HEK293 (cell line): Measurements from ENCODE around the gene NDOR1.

ENCODE experiments used
- CTCF ChIA-PET: fragments of 350-600 bp; formaldehyde crosslinking; extraction: SDS; loops from one replicate; lab custom pipeline; 2021; ENCODE audit warnings: antibody characterized with exemption; lab: Yijun Ruan, JAX
- POLR2A ChIA-PET: fragments of 300-600 bp; formaldehyde crosslinking; extraction: SDS; loops from one replicate; lab custom pipeline; 2020; ENCODE audit warnings: antibody characterized with exemption, inconsistent platforms; lab: Yijun Ruan, JAX
- H3K27ac ChIP-seq: fragments of 200-500 bp; sonication (Bioruptor generic); 2 replicates; pipeline ENCODE4 v1.5.1; 2014; ENCODE audit warnings: low read depth, low read length, control low read depth, inconsistent platforms; ENCODE audit errors: extremely low read depth
- H3K36me3 ChIP-seq, 2 experiments: fragments of 200-500 bp in 1 of 2; sonication (Bioruptor generic) in 1 of 2; 1 replicate in 1 of 2; 2 replicates in 1 of 2; pipeline ENCODE4 v1.5.1; 2014 to 2017; ENCODE audit warnings: inconsistent platforms in 2 of 2, low read length in 2 of 2; ENCODE audit not compliant: control insufficient read depth in 2 of 2, insufficient read depth in 1 of 2
- H3K4me1 ChIP-seq: fragments of 200-500 bp; sonication (Bioruptor generic); 2 replicates; pipeline ENCODE4 v1.5.1; 2014; ENCODE audit warnings: mild to moderate bottlenecking, low read length, inconsistent platforms; ENCODE audit not compliant: control insufficient read depth, insufficient read depth
- H3K4me3 ChIP-seq: 2 replicates; pipeline ENCODE4 v1.5.1; 2011; ENCODE audit warnings: low read depth, mild to moderate bottlenecking, control low read depth, low read length, moderate library complexity
- H3K9me3 ChIP-seq: fragments of 200-500 bp; sonication (Bioruptor generic); 2 replicates; pipeline ENCODE4 v1.5.1; 2014; ENCODE audit warnings: low read depth, low read length, inconsistent platforms; ENCODE audit not compliant: control insufficient read depth, insufficient read depth
- AEBP2 ChIP-seq: fragments of 450-650 bp; formaldehyde crosslinking; IDR thresholded peaks from 2 replicates; pipeline ENCODE4 v1.5.1; 2016; ENCODE audit warnings: missing biosample characterization, missing genetic modification characterization, borderline replicate concordance
- BCL11A ChIP-seq: fragments of 450-650 bp; formaldehyde crosslinking; IDR thresholded peaks from 2 replicates; pipeline ENCODE4 v1.5.1; 2016; ENCODE audit warnings: low read depth, missing biosample characterization, missing genetic modification characterization
- BCL11B ChIP-seq: fragments of 450-650 bp; formaldehyde crosslinking; IDR thresholded peaks from 2 replicates; pipeline ENCODE4 v1.5.1; 2016; ENCODE audit warnings: low read depth, missing biosample characterization, missing genetic modification characterization
- BCL6B ChIP-seq: fragments of 450-650 bp; formaldehyde crosslinking; IDR thresholded peaks from 2 replicates; pipeline ENCODE4 v1.5.1; 2017; ENCODE audit warnings: missing biosample characterization, missing genetic modification characterization
- KLF8 ChIP-seq: fragments of 450-650 bp; formaldehyde crosslinking; IDR thresholded peaks from 2 replicates; pipeline ENCODE4 v1.5.1; 2016; ENCODE audit warnings: missing biosample characterization, missing genetic modification characterization
- PRDM10 ChIP-seq: fragments of 450-650 bp; formaldehyde crosslinking; IDR thresholded peaks from 2 replicates; pipeline ENCODE4 v1.5.1; 2016; ENCODE audit warnings: missing biosample characterization, missing genetic modification characterization
- SCRT2 ChIP-seq: fragments of 450-650 bp; formaldehyde crosslinking; IDR thresholded peaks from 2 replicates; pipeline ENCODE4 v1.5.1; 2016; ENCODE audit warnings: missing biosample characterization, missing genetic modification characterization
- SP7 ChIP-seq: fragments of 450-650 bp; formaldehyde crosslinking; IDR thresholded peaks from 2 replicates; pipeline ENCODE4 v1.5.1; 2016; ENCODE audit warnings: missing biosample characterization, missing genetic modification characterization
- ZBTB10 ChIP-seq: fragments of 450-650 bp; formaldehyde crosslinking; IDR thresholded peaks from 2 replicates; pipeline ENCODE4 v1.5.1; 2016; ENCODE audit warnings: missing biosample characterization, missing genetic modification characterization
- ZNF10 ChIP-seq: fragments of 450-650 bp; formaldehyde crosslinking; IDR thresholded peaks from 2 replicates; pipeline ENCODE4 v1.5.1; 2017; ENCODE audit warnings: missing biosample characterization, missing genetic modification characterization
- ZNF112 ChIP-seq: fragments of 450-650 bp; formaldehyde crosslinking; IDR thresholded peaks from 2 replicates; pipeline ENCODE4 v1.5.0; 2017; ENCODE audit warnings: missing biosample characterization, missing genetic modification characterization
- ZNF157 ChIP-seq: fragments of 450-650 bp; formaldehyde crosslinking; IDR thresholded peaks from 2 replicates; pipeline ENCODE4 v1.5.1; 2016; ENCODE audit warnings: missing biosample characterization, missing genetic modification characterization
- ZNF174 ChIP-seq: fragments of 450-650 bp; formaldehyde crosslinking; IDR thresholded peaks from 2 replicates; pipeline ENCODE4 v1.5.0; 2017; ENCODE audit warnings: missing biosample characterization, mild to moderate bottlenecking, missing genetic modification characterization
- ZNF335 ChIP-seq: fragments of 450-650 bp; formaldehyde crosslinking; conservative IDR thresholded peaks from 2 replicates; pipeline ENCODE4 v1.5.1; 2016; ENCODE audit warnings: missing biosample characterization, missing genetic modification characterization
- ZNF350 ChIP-seq: fragments of 450-650 bp; formaldehyde crosslinking; IDR thresholded peaks from 2 replicates; pipeline ENCODE4 v1.5.0; 2017; ENCODE audit warnings: missing biosample characterization, mild to moderate bottlenecking, missing genetic modification characterization
- ZNF549 ChIP-seq: fragments of 450-650 bp; IDR thresholded peaks from 2 replicates; pipeline ENCODE4 v1.5.1; 2018; ENCODE audit warnings: missing biosample characterization, missing genetic modification characterization, mild to moderate bottlenecking, inconsistent platforms, moderate library complexity
- ZNF585B ChIP-seq: fragments of 450-650 bp; formaldehyde crosslinking; IDR thresholded peaks from 2 replicates; pipeline ENCODE4 v1.5.1; 2016; ENCODE audit warnings: missing biosample characterization, missing genetic modification characterization
- ZNF792 ChIP-seq: fragments of 450-650 bp; formaldehyde crosslinking; IDR thresholded peaks from 2 replicates; pipeline ENCODE4 v1.5.1; 2016; ENCODE audit warnings: missing biosample characterization, missing genetic modification characterization
- ZSCAN23 ChIP-seq: fragments of 450-650 bp; formaldehyde crosslinking; IDR thresholded peaks from 2 replicates; pipeline ENCODE4 v1.5.1; 2016; ENCODE audit warnings: missing biosample characterization, missing genetic modification characterization

Gene NDOR1

GRCh38 chr9:137233143-137233980 is 27.9 kb downstream of the NDOR1 start:
- ChIA-PET POLR2A (interaction anchor here (0.8 kb wide), 1 partner anchor 10 kb away, joined by 3 read pairs; no protein-coding TSS in a partner anchor), CTCF (interaction anchor here (0.6 to 1.2 kb wide), 4 partner anchors 18 to 35 kb away, joined by 3 to 4 read pairs (median 3); partner anchors contain the start of genes STPG3 and TPRN)
- peak; percentile 88 for TF ChIP-seq ZNF157 (tag by site-specific recombination)
- TF ChIP-seq BCL11A (tag by site-specific recombination): 0 out of 2 replicates have a peak, but pooled peaks have one; percentile 31
- peak; percentile 68; the same call in 1 of the 2 replicates for TF ChIP-seq BCL11B (tag by site-specific recombination)
- no peak for TF ChIP-seq KLF8 (tag by site-specific recombination)
- no peak for TF ChIP-seq BCL6B
- H3K4me3 ChIP-seq: no peak overlapping the region
- H3K27ac ChIP-seq: no peak overlapping the region
- H3K9me3 ChIP-seq: no peaks in the 10 kb centered on the region
- peaks cover 3% of the 10 kb centered on the region; the same call in 1 of the 2 replicates for H3K4me1 ChIP-seq
- H3K36me3 ChIP-seq: peaks cover 0 to under 1% of the 10 kb centered on the region in 2 experiments; a peak in 1 of 3 replicates

GRCh38 chr9:137234055-137234697 is 28.7 kb downstream of the NDOR1 start:
- H3K9me3 ChIP-seq: no peaks in the 10 kb centered on the region
- no peak overlapping the region for H3K27ac ChIP-seq
- no peak overlapping the region for H3K4me3 ChIP-seq
- peaks cover 0 to 7% of the 10 kb centered on the region in 2 experiments; a peak in 1 of 3 replicates for H3K36me3 ChIP-seq
- ChIA-PET POLR2A (interaction anchor here (0.8 to 1.0 kb wide), 2 partner anchors 9 to 58 kb away, joined by 3 read pairs; no protein-coding TSS in a partner anchor), CTCF (interaction anchor here (0.6 to 3.4 kb wide), 9 partner anchors 9 to 205 kb away, joined by 3 to 16 read pairs (median 4); partner anchors contain the start of genes ANAPC2, CYSRT1, SSNA1 and STPG3)
- H3K4me1 ChIP-seq: peaks cover 3% of the 10 kb centered on the region; the same call in 1 of the 2 replicates
- TF ChIP-seq ZNF585B (tag by site-specific recombination) (no peak), ZNF112 (no peak), PRDM10 (no peak), SP7 (tag by site-specific recombination) (no peak), SCRT2 (tag by site-specific recombination) (no peak), ZNF10 (no peak), ZBTB10 (tag by site-specific recombination) (no peak), ZNF350 (no peak), ZNF792 (no peak), ZNF174 (no peak), ZSCAN23 (tag by site-specific recombination) (no peak), ZNF335 (tag by site-specific recombination) (no peak), ZNF549 (tag by site-specific recombination) (no peak), AEBP2 (no peak), KLF8 (tag by site-specific recombination) (no peak)
